HCT116 (cell line): ENCODE results near the gene FOXI3. TPM values are rescaled to one million over a fixed set of nuclear protein-coding genes. Genes with fewer than 3 reads are reported as not detected.

ENCODE experiments used
- ATAC-seq: fragments of 200-7000 bp; cut with Tn5 transposase; 2 replicates; pipeline ENCODE4 v1.9.1; 2020; ENCODE audit warnings: mild to moderate bottlenecking, moderate library complexity
- BruUV-seq: library from RNA; stranded (reverse); fragments of 400-500 nt; replicated peaks from 2 replicates; lab custom pipeline; 2021; lab: Mats Ljungman, UMichigan
- CTCF ChIA-PET: fragments of 300-600 bp; sonication (Branson Sonifier 250); formaldehyde crosslinking; loops from one replicate; lab custom pipeline; 2021; ENCODE audit warnings: antibody characterized with exemption; lab: Charles Lee
- POLR2A ChIA-PET: fragments of 300-600, 350-600 bp; sonication (Branson Sonifier 250); formaldehyde crosslinking; loops from one replicate; lab custom pipeline; 2021; ENCODE audit warnings: antibody characterized with exemption; lab: Charles Lee
- RAD21 ChIA-PET, 2 experiments: fragments of 300-600 bp; sonication (Branson Sonifier 250); formaldehyde crosslinking; loops; one replicate each; lab custom pipeline; 2023; ENCODE audit warnings: low total read pairs in 2 of 2; ENCODE audit not compliant: uncharacterized antibody in 2 of 2, unreplicated experiment in 2 of 2, low non-redundant PET in 1 of 2; lab: Charles Lee
- DNase-seq: peaks from one replicate; pipeline ENCODE4 v3.0.0-alpha.2; 2010; ENCODE audit warnings: low read depth, low spot score
- H2AFZ ChIP-seq: fragments of 200-600 bp; shearing (Covaris generic), sonication (generic); 2 replicates; pipeline ENCODE4 v1.6.1; 2017; ENCODE audit warnings: low read depth, mixed run types, mixed read lengths, antibody characterized with exemption, low read length; ENCODE audit not compliant: poor library complexity, severe bottlenecking
- H3K27ac ChIP-seq: 2 replicates; pipeline ENCODE4 v1.5.1; 2012; ENCODE audit warnings: low read depth, low read length
- H3K27me3 ChIP-seq: fragments of 200-600 bp; sonication (generic); 2 replicates; pipeline ENCODE4 v1.6.1; 2016; ENCODE audit warnings: mixed run types, low read length, mixed read lengths; ENCODE audit not compliant: insufficient read depth
- H3K36me3 ChIP-seq, 2 experiments: fragments of 200-500 bp in 1 of 2; fragments of 200-600 bp in 1 of 2; sonication (Bioruptor generic) in 1 of 2; sonication (generic) in 1 of 2; 2 replicates each; pipeline versions ENCODE4 v1.5.1 to v1.6.1; 2014 to 2016; ENCODE audit warnings: low read length in 2 of 2, inconsistent platforms in 1 of 2, mixed read lengths in 1 of 2, mixed run types in 1 of 2; ENCODE audit not compliant: insufficient read depth in 2 of 2, control insufficient read depth in 1 of 2
- H3K4me1 ChIP-seq, 2 experiments: fragments of 200-600 bp in 1 of 2; sonication (generic) in 1 of 2; 2 replicates each; pipeline versions ENCODE4 v1.5.1 to v1.6.1; 2012 to 2017; ENCODE audit warnings: low read length in 2 of 2, inconsistent platforms in 1 of 2, mild to moderate bottlenecking in 1 of 2, mixed read lengths in 1 of 2, mixed run types in 1 of 2, moderate library complexity in 1 of 2; ENCODE audit not compliant: insufficient read depth in 2 of 2, control insufficient read depth in 1 of 2
- H3K4me2 ChIP-seq: fragments of 200-600 bp; sonication (generic); 2 replicates; pipeline ENCODE4 v1.6.1; 2017; ENCODE audit warnings: mixed run types, low read length, mixed read lengths
- H3K4me3 ChIP-seq, 2 experiments: fragments of 200-600 bp in 1 of 2; sonication (generic) in 1 of 2; replicated peaks in 1 of 2; 2 replicates each; pipeline ENCODE4 v1.5.1; 2011 to 2016; ENCODE audit warnings: low read length in 2 of 2, control low read depth in 1 of 2, low read depth in 1 of 2, mild to moderate bottlenecking in 1 of 2, mixed read lengths in 1 of 2, mixed run types in 1 of 2
- H3K79me2 ChIP-seq: fragments of 200-600 bp; sonication (generic); 2 replicates; pipeline ENCODE4 v1.6.1; 2017; ENCODE audit warnings: mild to moderate bottlenecking, mixed run types, low read length, moderate library complexity, mixed read lengths; ENCODE audit not compliant: insufficient read depth
- H3K9ac ChIP-seq: fragments of 200-600 bp; sonication (generic); 2 replicates; pipeline ENCODE4 v1.6.1; 2016; ENCODE audit warnings: low read length, mixed read lengths
- H3K9me2 ChIP-seq: fragments of 200-600 bp; sonication (generic), shearing (Covaris generic); 2 replicates; pipeline ENCODE4 v1.6.1; 2017; ENCODE audit warnings: mixed run types, mild to moderate bottlenecking, moderate library complexity; ENCODE audit not compliant: insufficient read depth
- H3K9me3 ChIP-seq, 2 experiments: fragments of 200-500 bp in 1 of 2; fragments of 200-600 bp in 1 of 2; sonication (Bioruptor generic) in 1 of 2; sonication (generic) in 1 of 2; 2 replicates each; pipeline ENCODE4 v1.6.1; 2014 to 2017; ENCODE audit warnings: low read length in 2 of 2, mixed read lengths in 2 of 2, inconsistent platforms in 1 of 2, low read depth in 1 of 2, mild to moderate bottlenecking in 1 of 2, mixed run types in 1 of 2, moderate library complexity in 1 of 2; ENCODE audit not compliant: control insufficient read depth in 1 of 2, insufficient read depth in 1 of 2
- H4K20me1 ChIP-seq: fragments of 200-600 bp; sonication (generic), shearing (Covaris generic); 2 replicates; pipeline ENCODE4 v1.6.1; 2017; ENCODE audit warnings: mixed run types, mild to moderate bottlenecking, moderate library complexity; ENCODE audit not compliant: insufficient read depth
- EZH2phosphoT487 ChIP-seq: fragments of 200-600 bp; IDR thresholded peaks from 2 replicates; pipeline ENCODE4 v1.6.1; 2018; ENCODE audit warnings: antibody characterized with exemption, borderline replicate concordance
- FOSL1 ChIP-seq: IDR thresholded peaks from 2 replicates; pipeline ENCODE4 v1.6.1; 2012; ENCODE audit warnings: low read depth
- JUND ChIP-seq: IDR thresholded peaks from 2 replicates; pipeline ENCODE4 v1.6.1; 2012
- RAD21 ChIP-seq: IDR thresholded peaks from 2 replicates; pipeline ENCODE4 v1.6.1; 2012; ENCODE audit warnings: low read depth, mild to moderate bottlenecking
- SIN3A ChIP-seq: IDR thresholded peaks from 2 replicates; pipeline ENCODE4 v1.6.1; 2012; ENCODE audit warnings: low read depth
- SP1 ChIP-seq: IDR thresholded peaks from 2 replicates; pipeline ENCODE4 v1.6.1; 2012; ENCODE audit warnings: low read depth
- SRF ChIP-seq: IDR thresholded peaks from 2 replicates; pipeline ENCODE4 v1.6.1; 2012; ENCODE audit warnings: low read depth
- YY1 ChIP-seq: IDR thresholded peaks from 2 replicates; pipeline ENCODE4 v1.6.1; 2011; ENCODE audit warnings: low read length, low read depth, moderate library complexity, mild to moderate bottlenecking; ENCODE audit not compliant: insufficient replicate concordance; ENCODE audit errors: extremely low read depth
- intact Hi-C: fragments of 100-400 bp; cut with micrococcal nuclease; formaldehyde crosslinking; loops from 2 replicates; pipeline ENCODE4 v1.10.0; 2022
- total RNA-seq: library from RNA; stranded (reverse); gene quantifications from one replicate; pipeline ENCODE4 v1.2.1, GENCODE V29; 2021; ENCODE audit not compliant: unreplicated experiment
- TF ChIP-seq, protein P1 (sequence below): IDR thresholded peaks from 2 replicates; pipeline ENCODE4 v1.6.1; 2012

The FOXI3 gene
- total RNA-seq, 1 experiment from 2014 or later = not detected

DNA sequence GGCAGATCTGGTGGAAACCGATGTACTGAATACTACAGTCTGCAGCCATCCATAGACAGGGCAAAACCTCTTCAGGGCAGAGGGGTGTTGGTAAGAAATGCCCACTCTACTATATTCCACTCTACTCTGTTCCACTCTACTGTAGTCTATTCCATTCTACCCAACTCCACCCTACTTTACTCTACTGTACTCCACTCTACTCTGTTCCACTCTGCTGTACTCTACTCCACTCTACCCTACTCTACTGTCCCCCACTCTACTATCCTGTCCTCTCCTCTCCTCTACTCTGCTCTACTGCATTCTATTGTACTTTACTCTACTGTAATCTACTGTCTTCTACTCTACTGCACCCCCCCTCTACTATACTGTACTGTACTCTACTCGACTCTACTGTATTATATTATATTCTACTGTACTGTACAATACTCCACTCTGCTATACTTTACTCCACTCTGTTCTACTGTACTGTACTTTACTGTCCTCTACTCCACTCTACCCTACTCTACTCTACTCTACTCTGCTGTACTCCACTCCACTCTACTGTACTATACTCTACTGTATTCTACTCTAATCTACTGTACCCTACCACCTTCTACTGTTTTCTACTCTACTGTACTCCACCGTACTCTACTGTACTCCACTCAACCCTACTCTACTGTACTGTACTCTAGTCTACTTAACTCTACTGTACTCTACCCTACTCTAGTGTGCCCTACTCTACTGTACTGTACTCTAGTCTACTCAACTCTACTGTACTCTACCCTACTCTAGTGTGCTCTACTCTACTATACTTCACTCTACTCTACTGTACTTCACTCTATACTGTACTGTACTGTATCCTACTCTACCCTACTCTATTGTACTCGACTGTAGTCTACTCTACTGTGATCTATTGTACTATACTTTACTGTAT lies 17.0 kb upstream of the FOXI3 start:
- DNase-seq (no peak), ATAC-seq (no peak; the same call in 1 of the 2 replicates)
- H3K36me3 ChIP-seq = no peaks in the 10 kb centered on the region
- H3K27me3 ChIP-seq = no peaks in the 10 kb centered on the region
- H3K4me3 ChIP-seq = no peak overlapping the region
- no peaks in the 10 kb centered on the region for H4K20me1 ChIP-seq
- ChIA-PET CTCF (no interaction called here), POLR2A (no interaction called here), RAD21 (no interaction called here)
- no peak overlapping the region for H2AFZ ChIP-seq
- H3K9me2 ChIP-seq = no peaks in the 10 kb centered on the region
- no peak overlapping the region for H3K27ac ChIP-seq
- BruUV-seq = no TSS peak
- H3K4me1 ChIP-seq = no peaks in the 10 kb centered on the region
- H3K9me3 ChIP-seq = no peaks in the 10 kb centered on the region
- intact Hi-C loops = no loop called here
- no peak overlapping the region for H3K9ac ChIP-seq
- H3K4me2 ChIP-seq = no peak overlapping the region
- no peaks in the 10 kb centered on the region for H3K79me2 ChIP-seq
- TF ChIP-seq FOSL1 (no peak), RAD21 (no peak), SP1 (no peak), SIN3A (no peak), YY1 (no peak), JUND (no peak), SRF (no peak), EZH2phosphoT487 (no peak)
- TF ChIP-seq, protein P1, sequence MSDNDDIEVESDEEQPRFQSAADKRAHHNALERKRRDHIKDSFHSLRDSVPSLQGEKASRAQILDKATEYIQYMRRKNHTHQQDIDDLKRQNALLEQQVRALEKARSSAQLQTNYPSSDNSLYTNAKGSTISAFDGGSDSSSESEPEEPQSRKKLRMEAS = no peak

DNA sequence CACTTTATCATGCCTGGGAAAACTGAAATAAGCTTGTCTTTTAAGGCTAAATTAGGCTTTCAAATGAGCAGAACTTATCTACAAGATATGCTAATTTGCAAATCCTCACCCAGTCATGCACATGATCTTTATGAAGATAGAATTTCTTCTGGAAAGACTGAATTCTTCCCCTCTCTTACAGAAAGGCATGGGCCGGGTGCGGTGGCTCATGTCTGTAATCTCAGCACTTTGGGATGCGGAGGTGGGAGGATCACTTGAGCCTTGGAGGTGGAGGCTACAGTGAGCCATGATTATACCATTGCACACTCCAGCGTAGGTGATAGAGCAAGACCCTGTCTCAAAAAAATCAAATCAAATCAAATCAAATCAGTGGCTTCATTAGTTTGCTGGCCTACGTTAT lies 11.7 kb upstream of the FOXI3 start:
- POLR2A ChIA-PET = interaction anchor here (0.7 kb wide), 1 partner anchor 403 kb away, joined by 3 read pairs; no protein-coding TSS in a partner anchor
- H3K27ac ChIP-seq = no peak overlapping the region
- CTCF ChIA-PET = no interaction called here
- no peak overlapping the region for H3K4me2 ChIP-seq
- RAD21 ChIA-PET = no interaction called here
- H3K9ac ChIP-seq = no peak overlapping the region
- H3K9me2 ChIP-seq = no peaks in the 10 kb centered on the region
- ATAC-seq = no peak
- intact Hi-C loops = no loop called here
- H3K9me3 ChIP-seq = no peaks in the 10 kb centered on the region
- no peaks in the 10 kb centered on the region for H3K36me3 ChIP-seq
- no peaks in the 10 kb centered on the region for H3K27me3 ChIP-seq
- H4K20me1 ChIP-seq = no peaks in the 10 kb centered on the region
- BruUV-seq = no TSS peak
- no peaks in the 10 kb centered on the region for H3K79me2 ChIP-seq
- H3K4me3 ChIP-seq = no peak overlapping the region
- DNase-seq = no peak
- no peaks in the 10 kb centered on the region for H3K4me1 ChIP-seq
- no peak for TF ChIP-seq RAD21
- H2AFZ ChIP-seq = no peak overlapping the region
